ENCODE measurements around the gene ATAD2B.
"Not testable (repeated sequence)": the region's sequence is repeated elsewhere in the genome, so short reads cannot be mapped to it uniquely, and the experiment has no call there.

ATAD2B gene

DNA sequence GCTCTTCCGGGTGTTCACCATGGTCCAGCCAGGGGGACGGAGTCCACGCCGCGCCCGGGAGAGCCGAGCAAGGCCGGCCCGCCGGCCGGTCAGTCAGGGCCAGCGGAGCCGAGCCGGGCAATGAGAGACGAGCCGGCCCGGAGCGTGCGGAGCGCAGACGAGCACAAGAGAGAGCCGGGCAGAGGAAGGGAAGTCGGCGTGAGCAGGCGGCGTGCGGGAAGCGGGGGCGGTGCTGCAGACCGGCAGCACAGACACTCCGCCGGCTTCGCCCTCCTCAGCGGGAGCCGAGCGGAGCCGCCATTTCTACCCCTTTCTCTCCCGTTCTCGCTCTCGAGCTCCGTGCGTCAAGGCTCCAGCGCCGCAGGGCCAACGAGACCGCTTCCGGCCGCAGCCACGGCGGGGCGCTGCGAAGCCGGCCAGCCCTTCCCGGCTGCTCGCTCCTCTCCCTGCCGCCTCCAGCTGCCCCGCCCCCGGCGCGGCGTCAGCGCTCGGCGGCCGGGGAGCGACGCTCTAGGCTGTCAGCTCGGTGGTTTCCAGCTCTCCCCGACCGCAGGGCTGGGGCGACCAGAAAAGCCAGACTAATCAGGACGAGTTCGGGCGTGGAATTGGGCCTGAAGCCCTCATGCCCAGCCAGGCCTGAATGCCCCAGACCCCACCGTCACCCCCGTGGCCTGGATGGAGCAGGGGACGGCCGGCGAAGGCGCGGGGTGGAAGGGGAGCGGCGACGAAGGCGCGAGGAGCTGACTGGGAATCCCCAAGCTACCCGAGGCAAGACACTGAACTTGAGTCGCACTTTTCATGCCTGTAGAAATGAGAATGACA, at the start of gene ATAD2B:
TSS of gene ATAD2B (minus strand) at position 374 of the 822 bp plus-strand sequence. CDS start at position 21, 353 bp downstream.
- DNase-seq (ENCODE audit: low read depth in 3 of 3), result peak; percentile 85 to 90 (median 86)

GRCh38 chr2:23967846-23968245, 40.9 kb upstream of the ATAD2B start:
- no peak for DNase-seq (ENCODE audit: low read depth in 3 of 3)

DNA sequence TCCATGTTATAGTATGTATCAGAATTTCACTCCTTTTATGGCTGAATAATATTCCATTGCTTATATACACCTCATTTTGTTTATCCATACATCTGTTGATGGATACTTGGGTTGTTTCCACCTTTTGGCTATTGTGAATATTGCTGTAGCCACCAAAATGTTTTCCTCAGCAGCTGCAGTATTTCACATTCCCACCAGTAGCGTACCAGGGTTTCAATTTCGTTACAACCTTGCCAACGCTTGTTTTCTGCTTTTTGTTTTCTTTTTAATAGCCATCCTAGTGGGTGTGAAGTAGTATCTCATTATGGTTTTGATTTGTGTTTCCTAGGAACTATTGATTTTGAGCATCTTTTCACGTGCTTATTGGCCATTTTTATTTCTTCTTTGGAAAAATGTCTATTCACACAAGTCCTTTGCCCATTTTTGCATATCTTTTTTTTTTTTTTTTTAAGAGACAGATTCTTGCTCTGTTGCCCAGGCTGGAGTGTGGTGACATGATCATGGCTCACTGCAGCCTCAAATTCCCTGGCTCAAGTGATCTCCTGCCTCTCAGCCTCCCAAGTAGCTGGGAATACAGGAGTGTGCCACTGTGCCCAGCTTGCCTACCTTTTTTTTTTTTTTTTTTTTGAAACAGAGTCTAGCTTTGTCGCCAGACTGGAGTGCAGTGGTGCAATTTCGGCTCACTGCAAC, 27.5 kb upstream of the ATAD2B start:
- no peak for DNase-seq (ENCODE audit: low read depth in 3 of 3)

DNA sequence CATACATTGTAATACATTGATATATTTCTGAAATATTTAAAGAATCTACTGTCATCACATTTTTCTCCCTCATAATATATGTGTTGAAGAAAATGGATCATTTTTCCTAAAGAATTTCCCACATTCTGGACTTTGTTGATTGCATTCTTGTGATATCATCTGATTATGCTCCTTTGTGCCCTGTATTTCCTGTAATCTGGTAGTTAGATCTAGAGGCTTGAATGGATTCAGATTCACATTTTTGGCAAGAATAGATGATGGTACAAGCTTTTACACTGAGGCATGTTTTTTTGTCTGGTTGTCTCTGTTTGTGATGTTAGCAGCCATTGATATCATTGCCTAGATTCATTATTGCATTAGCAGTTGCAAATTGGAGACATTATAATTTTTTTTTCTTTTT, 26.7 kb upstream of the ATAD2B start:
- DNase-seq (ENCODE audit: low read depth in 3 of 3), result no peak

DNA sequence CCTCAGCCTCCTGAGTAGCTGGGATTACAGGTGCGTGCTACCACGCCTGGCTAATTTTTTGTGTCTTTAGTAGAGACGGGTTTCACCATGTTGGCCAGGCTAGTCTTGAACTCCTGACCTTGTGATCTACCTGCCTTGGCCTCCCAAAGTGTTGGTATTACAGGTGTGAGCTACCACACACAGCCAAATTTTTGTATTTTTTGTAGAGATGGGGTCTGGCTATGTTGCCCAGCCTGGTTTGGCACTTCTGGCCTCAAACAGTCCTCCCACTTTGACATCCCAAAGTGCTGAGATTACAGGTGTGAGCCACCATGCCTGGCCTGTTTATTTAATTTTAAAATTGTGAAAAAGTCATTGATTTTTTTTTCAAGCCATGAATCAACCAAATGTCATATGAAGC, 25.6 kb upstream of the ATAD2B start:
- not testable (repeated sequence) for DNase-seq (ENCODE audit: low read depth in 3 of 3)

GRCh38 chr2:23947350-23947749, 20.4 kb upstream of the ATAD2B start:
- no peak for DNase-seq (ENCODE audit: low read depth in 3 of 3)

DNA sequence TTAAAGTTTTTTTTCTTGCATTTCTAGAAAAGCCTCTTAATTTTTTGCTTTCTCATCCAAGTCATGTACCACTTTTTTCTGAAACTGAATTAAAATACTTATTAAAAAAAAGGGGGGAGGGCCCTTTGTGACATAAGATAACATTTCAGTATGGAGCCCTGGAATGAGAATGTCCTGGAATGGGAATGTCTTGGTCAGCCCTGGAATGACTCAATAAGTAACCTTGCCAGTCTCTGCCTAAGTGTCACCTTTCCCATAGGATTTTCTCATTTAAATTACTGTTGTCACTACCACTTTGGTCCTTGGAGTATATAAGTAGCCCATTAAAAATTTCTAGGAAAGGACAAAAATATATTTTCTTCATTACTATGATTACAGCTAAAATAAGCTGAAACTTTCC, 18.1 kb upstream of the ATAD2B start:
- DNase-seq (ENCODE audit: low read depth in 3 of 3), result no peak

DNA sequence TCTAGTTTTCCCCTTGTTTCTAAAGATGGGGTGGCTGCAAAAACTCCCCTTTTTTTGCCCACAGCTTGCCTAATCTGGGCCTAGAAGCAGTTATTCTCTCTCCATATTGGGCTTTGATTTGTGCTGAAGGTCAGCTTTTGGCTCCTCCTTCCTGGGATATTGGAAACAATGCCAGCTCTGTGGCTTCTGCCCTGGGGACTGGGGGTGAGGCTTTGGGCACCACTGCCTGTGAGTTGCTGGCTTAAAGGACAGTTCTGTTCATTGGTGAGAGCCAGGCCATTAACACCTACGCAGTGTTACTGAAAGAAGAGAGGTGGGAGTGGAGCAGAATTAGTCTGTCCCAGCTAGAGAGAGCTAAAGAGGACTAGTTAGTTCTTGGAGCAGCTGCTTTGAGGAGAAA, 17.6 kb upstream of the ATAD2B start:
- no peak for DNase-seq (ENCODE audit: low read depth in 3 of 3)

DNA sequence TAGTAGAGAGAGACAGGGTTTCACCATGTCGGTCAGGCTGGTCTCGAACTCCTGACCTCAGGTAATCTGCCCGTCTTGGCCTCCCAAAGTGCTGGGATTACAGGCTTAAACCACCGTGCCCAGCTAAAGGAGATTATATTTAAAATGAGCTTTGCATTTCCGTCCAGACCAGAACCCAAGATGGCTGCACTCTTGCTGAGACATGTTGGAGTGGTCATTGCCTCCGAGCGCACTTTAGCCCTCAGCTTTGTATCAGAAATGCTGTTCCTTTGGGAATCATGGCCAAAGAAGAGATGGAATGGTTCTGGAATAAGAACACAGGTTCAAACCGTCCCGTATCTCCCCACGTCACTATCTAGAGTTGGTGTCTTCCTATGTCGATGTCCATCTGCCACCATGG, 16.7 kb upstream of the ATAD2B start:
- DNase-seq (ENCODE audit: low read depth in 3 of 3), result no peak

- no peak for DNase-seq (ENCODE audit: low read depth in 3 of 3)
Measured at GRCh38 chr2:23941644-23942043, 14.7 kb upstream of the ATAD2B start.

DNA sequence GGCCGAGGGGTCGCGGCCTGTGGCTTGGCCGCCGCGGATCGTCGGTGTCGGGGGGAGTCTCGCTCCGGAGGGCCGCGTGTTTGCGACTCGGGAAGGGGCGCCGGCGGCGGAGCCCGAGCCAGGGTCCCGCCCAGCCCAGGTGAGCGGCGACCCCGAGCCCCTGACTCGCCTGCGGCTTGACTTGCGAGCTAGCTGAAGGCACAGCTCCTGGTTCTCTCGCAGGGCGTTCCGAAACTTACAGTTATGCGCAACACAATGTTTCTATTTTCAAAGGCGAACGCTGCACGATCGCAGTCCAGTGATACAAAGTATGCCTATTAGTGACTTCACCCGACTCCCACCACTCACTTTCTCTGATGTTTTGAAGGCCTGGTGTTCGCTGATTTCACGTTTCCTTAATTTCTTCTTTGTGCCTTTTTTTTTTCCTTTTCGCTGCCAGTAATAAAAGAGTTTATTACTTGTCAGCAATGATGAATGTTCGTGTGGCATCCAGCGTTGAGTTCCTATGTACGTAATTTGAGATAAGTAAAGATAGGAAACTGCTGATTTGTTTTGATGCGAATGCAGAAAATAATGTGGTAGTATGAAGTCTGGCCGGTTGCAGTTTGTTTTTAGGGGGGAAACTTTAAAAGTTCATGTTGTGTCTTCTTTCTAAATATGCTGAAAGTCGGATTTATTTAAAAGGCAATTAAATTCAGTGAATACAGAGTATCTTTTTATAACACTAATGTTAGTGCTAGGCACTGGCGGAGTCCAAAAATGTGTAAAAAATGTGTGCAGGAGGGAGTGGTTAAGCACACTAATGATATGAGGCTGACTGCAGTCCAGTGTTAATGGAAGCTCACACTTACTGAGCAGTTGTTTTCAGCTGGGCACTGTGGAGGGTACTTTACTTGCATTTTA, 14.0 kb upstream of the ATAD2B start:
- DNase-seq (ENCODE audit: low read depth in 3 of 3), result peak in 1 of 3 donors; percentile 5

- DNase-seq (ENCODE audit: low read depth in 3 of 3), result peak; percentile 46 to 70 (median 56)
Measured at GRCh38 chr2:23939987-23940717, 13.2 kb upstream of the ATAD2B start, which contains the start of gene UBXN2A. Gene UBXN2A (plus strand): TSS chr2:23940463. CDS start chr2:23958315, 17,852 bp downstream.

DNA sequence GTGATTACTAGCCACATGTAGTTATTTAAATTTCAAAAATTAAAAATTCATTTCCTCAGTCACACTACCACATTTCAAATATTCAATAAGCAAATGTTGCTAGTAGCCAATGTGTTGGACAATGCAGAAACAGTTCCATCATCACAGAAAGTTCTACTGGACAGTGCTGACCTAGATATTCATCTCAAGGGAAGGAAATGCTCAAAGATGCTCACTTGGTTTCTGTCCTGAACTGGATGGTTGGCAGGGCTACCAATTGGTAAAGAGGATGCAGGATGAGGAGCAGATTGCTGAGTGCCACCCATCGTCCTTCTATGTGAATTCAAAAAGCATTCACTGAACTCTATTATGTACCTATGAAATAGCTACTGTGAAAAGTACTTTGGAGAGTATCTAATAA, 7.3 kb upstream of the ATAD2B start:
- DNase-seq (ENCODE audit: low read depth in 3 of 3), result no peak

DNA sequence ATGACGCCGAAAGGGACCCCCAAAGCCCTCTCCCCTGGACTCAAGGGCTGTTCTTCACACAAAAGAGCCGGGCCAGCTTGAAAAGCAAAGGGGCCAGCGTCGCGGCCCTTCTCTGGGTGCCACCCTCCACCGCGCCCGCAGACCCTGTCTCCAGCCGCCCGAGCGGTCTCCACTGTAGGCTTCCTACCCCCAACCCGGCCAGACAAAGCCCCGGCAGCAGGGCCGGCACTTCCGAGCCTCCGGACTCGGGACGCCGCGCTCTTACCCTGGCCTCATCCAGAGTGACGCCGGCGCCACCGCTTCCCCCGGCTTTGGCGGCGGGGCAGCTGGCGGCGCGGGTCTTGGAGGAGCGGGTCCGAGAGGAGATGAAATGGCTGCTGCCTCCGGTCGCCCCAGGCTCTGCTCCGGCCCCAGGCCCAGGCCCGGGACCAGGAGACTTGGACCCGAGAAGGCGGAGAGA, 603 bp downstream of the ATAD2B start:
- peak in 1 of 3 donors; percentile 24 for DNase-seq (ENCODE audit: low read depth in 3 of 3)

GRCh38 chr2:23925702-23926289, 1.1 kb downstream of the ATAD2B start:
- peak in 2 of 3 donors; percentile 47 to 48 for DNase-seq (ENCODE audit: low read depth in 3 of 3)

- DNase-seq (ENCODE audit: low read depth in 3 of 3), result no peak
Measured at GRCh38 chr2:23924589-23925359, 2.1 kb downstream of the ATAD2B start.

GRCh38 chr2:23918837-23919489, 8.0 kb downstream of the ATAD2B start:
- DNase-seq (ENCODE audit: low read depth in 3 of 3), result no peak

DNA sequence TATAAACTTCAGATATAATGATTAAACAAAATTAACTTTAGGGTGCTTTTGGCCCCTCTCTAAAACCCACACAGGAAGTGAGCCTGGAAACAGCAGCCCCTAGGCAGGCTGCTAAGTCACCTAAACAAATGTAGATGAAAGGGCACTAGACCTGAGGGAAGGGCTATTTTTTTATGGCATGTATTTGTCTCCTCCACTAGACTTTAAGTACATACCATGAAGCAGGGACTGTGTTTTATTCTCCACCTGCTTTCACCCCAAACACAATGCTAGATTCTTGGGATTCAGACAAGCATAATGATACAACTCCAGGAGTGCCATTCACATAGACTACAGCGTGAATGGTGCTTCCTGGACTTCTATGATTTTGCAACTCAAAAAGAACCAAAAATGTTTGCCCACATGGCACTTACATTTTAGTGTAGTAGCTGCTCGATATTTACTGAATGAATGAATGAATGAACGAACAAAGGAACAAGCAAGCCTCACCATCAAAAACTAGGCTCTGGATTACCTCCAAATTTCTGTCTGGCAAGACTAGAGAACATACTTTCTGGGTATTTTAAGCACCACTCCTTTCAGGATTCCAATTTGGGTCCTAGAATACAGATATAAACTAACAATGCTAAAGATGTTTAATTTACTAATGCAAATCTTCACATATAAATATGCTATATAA, 10.1 kb downstream of the ATAD2B start:
- DNase-seq (ENCODE audit: low read depth in 3 of 3), result no peak

- DNase-seq (ENCODE audit: low read depth in 3 of 3), result no peak
Measured at GRCh38 chr2:23915327-23915726, 11.6 kb downstream of the ATAD2B start.
